Testis (tissue), 3 donors: ENCODE results near the gene DLGAP4. TPM values are rescaled to one million over a fixed set of nuclear protein-coding genes. Genes with fewer than 3 reads are reported as not detected.

Experiments
- DNase-seq: peaks from one replicate; pipeline ENCODE4 v3.0.0-alpha.2; 2019
- H3K27ac ChIP-seq, 2 donors: fragments of 200-600 bp; sonication (generic); one replicate each; pipeline ENCODE4 v1.5.1; 2019
- H3K27me3 ChIP-seq: fragments of 200-600 bp; sonication (generic); one replicate; pipeline ENCODE4 v1.5.1; 2019
- H3K36me3 ChIP-seq: fragments of 200-600 bp; sonication (generic); one replicate; pipeline ENCODE4 v1.5.1; 2017; ENCODE audit warnings: low read depth; ENCODE audit errors: missing control alignments
- H3K4me1 ChIP-seq: fragments of 200-600 bp; sonication (generic); one replicate; pipeline ENCODE4 v1.5.1; 2019
- H3K4me3 ChIP-seq, 2 donors: fragments of 200-600 bp; sonication (generic); one replicate each; pipeline ENCODE4 v1.5.1; 2017 to 2019
- H3K9me3 ChIP-seq: fragments of 200-600 bp; sonication (generic); one replicate; pipeline ENCODE4 v1.5.1; 2017
- POLR2A ChIP-seq: fragments of 450-650 bp; IDR thresholded peaks from one replicate; pipeline ENCODE4 v1.6.1; 2017; ENCODE audit warnings: antibody characterized with exemption, mild to moderate bottlenecking, moderate library complexity
- WGBS, 2 donors: methylation state at CpG; one replicate each; pipeline ENCODE4 v1.1.5; 2018; 5-methylcytosine and 5-hydroxymethylcytosine counted together
- intact Hi-C: fragments of 100-400 bp; cut with DNase I; formaldehyde crosslinking; loops from one replicate; pipeline ENCODE4 v1.15.1; 2023; ENCODE audit warnings: low total_unique reads
- polyA plus RNA-seq: library from polyadenylated mRNA; stranded (reverse); fragments of 350-450 nt; fragmentation: Illumina TruSeq; extraction: RNeasy Lipid Tissue Mini Kit (QIAGEN cat#74804); gene quantifications from one replicate; pipeline ENCODE4 v1.2.3, GENCODE V29; 2014; ENCODE audit warnings: low read depth, low replicate concordance; ENCODE audit not compliant: insufficient read depth
- total RNA-seq, 2 donors: library from RNA; depleted of rRNA; stranded (reverse); fragments of >200 nt; gene quantifications; one replicate each; pipeline ENCODE4 v1.2.3, GENCODE V29; 2016
- TF ChIP-seq, protein P1 (sequence below), 3 experiments: fragments of 450-650 bp in 2 of 3; fragments of 200-600 bp in 1 of 3; sonication (generic) in 1 of 3; IDR thresholded peaks; one replicate each; pipeline ENCODE4 v1.5.1; 2016 to 2019; ENCODE audit warnings: antibody characterized with exemption in 3 of 3, mild to moderate bottlenecking in 2 of 3, moderate library complexity in 1 of 3

DLGAP4 gene
- total and polyA plus RNA-seq, 3 donors from 2014 or later, result 69.1 to 110 (median 110) TPM

DNA sequence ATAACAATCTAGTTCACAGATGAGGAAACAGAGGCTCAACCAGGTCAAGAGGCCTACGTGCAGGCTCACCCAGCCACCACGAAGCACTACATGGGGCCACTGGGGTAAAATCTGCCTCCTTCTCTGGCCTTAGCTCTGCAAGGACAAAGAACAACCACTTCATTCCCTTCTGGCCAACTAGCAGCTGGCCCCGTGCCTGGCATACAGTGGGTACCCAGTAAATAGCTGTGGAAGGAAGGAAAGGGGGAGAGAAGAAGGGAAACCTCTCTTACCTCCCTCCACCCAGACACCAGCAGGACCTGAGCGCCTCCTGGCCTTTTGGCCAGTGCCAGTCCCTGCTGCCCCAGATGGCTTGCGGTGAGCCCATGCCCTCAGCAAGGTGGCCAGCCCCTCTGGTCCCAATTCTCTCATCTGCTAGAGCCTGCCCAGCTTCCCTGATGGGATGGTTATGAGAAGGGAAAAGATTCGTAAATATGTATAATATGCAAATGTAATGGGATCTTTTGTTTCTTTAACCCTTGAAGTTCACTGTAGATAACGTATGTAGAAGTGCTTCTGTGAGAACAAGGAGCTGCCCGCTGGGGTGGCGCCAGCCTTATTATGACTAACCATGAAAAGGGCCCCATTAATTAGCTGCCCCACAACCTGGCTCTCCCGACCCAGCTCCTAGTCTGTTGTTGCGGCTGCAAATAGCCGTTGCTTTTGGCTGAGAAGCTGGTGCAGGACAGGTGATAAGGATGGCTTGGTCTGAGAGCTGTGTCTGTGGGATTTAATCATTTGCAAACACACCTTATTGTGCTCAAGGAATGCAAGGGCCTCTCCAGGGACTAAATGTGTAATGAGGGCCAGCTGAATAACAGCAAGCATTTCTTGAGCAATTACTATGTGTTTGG, 62.0 kb downstream of the DLGAP4 start:
- no peaks in the 10 kb centered on the region for H3K27me3 ChIP-seq
- no peak overlapping the region for H3K27ac ChIP-seq
- no peaks in the 10 kb centered on the region for H3K36me3 ChIP-seq
- H3K4me1 ChIP-seq, result no peaks in the 10 kb centered on the region
- TF ChIP-seq, protein P1, sequence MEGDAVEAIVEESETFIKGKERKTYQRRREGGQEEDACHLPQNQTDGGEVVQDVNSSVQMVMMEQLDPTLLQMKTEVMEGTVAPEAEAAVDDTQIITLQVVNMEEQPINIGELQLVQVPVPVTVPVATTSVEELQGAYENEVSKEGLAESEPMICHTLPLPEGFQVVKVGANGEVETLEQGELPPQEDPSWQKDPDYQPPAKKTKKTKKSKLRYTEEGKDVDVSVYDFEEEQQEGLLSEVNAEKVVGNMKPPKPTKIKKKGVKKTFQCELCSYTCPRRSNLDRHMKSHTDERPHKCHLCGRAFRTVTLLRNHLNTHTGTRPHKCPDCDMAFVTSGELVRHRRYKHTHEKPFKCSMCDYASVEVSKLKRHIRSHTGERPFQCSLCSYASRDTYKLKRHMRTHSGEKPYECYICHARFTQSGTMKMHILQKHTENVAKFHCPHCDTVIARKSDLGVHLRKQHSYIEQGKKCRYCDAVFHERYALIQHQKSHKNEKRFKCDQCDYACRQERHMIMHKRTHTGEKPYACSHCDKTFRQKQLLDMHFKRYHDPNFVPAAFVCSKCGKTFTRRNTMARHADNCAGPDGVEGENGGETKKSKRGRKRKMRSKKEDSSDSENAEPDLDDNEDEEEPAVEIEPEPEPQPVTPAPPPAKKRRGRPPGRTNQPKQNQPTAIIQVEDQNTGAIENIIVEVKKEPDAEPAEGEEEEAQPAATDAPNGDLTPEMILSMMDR (IDR thresholded peaks at IDR 0.05), result no peak
- TF ChIP-seq POLR2A, result no peak
- DNase-seq, result no peak
- intact Hi-C loops, result no loop called here
- H3K4me3 ChIP-seq, result no peak overlapping the region
- H3K9me3 ChIP-seq, result no peaks in the 10 kb centered on the region
- 72 to 79% methylated on average over 10 to 12 of the region's 12 CpGs for WGBS, 2 donors

DNA sequence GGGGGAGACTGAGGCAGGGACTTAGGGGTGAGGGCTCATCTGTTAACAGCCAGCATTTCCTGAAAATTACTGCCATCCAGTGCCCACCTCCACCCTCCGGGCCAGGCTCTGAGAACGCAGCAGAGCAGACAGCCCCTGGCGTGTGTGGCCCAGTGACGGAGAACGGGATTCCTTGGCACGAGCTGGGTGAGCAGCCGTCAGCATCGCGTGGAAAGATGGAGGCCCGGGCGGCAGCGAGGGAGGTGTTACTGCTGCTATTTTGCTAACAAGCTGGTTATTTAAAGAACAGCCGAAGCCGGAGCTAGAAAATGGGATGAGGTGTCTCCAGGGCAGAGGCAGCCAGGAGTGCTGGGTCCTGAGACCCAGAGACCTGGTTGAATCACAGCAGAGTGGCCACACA, 62.7 kb downstream of the DLGAP4 start:
- Histone ChIP-seq H3K4me1 (no peaks in the 10 kb centered on the region), H3K27me3 (no peaks in the 10 kb centered on the region), H3K36me3 (no peaks in the 10 kb centered on the region), H3K4me3 (no peak overlapping the region), H3K9me3 (no peaks in the 10 kb centered on the region), H3K27ac (no peak overlapping the region)
- 81 to 83% methylated on average over 14 of the region's 14 CpGs for WGBS, 2 donors
- TF ChIP-seq POLR2A, result no peak
- TF ChIP-seq, protein P1 (IDR thresholded peaks at IDR 0.05), result no peak
- no peak for DNase-seq
- intact Hi-C loops, result no loop called here

DNA sequence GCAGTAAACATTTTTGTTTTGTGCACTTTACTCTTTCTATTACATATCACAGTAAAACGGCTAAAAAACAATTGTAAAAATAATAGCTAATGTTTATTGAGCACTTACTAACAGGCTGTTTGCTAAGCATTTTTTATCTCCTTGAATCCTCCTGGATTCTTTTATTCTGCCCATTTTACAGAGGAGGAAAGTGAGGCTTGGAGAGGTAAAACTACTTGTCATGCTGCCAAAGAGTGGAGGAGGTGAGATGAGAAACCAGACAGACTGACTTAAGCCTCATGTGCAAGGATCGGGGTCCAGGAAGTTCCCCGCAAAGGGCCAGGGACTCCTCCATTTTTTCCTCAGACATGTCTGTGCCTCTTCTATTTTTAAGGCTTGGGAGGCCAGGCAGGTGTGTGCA, 63.6 kb downstream of the DLGAP4 start:
- H3K36me3 ChIP-seq, result no peaks in the 10 kb centered on the region
- H3K9me3 ChIP-seq, result no peaks in the 10 kb centered on the region
- TF ChIP-seq, protein P1 (IDR thresholded peaks at IDR 0.05), result no peak
- no peak for TF ChIP-seq POLR2A
- DNase-seq, result no peak
- 78 to 86% methylated on average over 3 of the region's 3 CpGs for WGBS, 2 donors
- no peak overlapping the region for H3K4me3 ChIP-seq
- intact Hi-C loops, result no loop called here
- no peaks in the 10 kb centered on the region for H3K27me3 ChIP-seq
- no peaks in the 10 kb centered on the region for H3K4me1 ChIP-seq
- H3K27ac ChIP-seq, result no peak overlapping the region

DNA sequence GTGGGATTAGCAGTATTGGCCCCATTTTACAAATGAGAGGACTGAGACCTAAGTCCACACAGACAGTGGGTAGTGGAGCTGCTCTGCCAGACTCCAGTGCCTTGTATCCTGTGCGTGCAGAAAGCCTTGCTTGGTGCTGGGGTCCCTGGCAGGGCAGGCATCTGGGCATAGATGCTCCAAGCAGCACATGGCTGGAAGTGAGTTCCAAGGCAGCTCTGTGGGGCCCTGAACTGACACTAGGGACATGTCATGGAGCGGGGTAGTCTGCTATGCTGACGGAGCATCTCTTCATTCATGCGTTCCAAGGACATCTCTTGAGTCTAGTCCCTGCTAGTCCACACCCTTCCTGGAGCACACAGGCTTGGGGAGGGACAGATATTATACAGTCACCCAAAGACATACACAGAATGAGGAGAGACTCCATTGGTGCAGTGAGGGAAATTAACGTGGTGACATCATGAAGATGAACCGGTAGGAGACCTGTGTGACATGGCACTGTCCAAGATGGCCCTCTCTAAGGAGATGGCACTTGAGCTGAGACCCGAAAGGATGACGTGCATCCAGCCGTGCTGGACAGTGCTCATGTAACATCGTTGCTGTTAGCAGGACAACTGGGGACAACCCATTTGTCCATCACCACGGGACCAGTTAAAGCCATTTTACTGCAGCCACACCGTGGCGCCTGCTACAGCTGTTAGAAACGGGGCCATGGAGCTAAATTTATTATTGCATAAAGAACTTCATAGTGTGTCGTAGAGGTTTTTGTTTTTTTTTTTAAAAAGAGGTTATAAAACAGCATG, 65.1 kb downstream of the DLGAP4 start:
- DNase-seq, result no peak
- 66 to 72% methylated on average over 14 to 15 of the region's 15 CpGs for WGBS, 2 donors
- intact Hi-C loops, result no loop called here
- H3K4me1 ChIP-seq, result no peaks in the 10 kb centered on the region
- no peaks in the 10 kb centered on the region for H3K27me3 ChIP-seq
- no peak for TF ChIP-seq POLR2A
- TF ChIP-seq, protein P1 (IDR thresholded peaks at IDR 0.05), result no peak
- H3K36me3 ChIP-seq, result no peaks in the 10 kb centered on the region
- H3K27ac ChIP-seq, result no peak overlapping the region
- no peaks in the 10 kb centered on the region for H3K9me3 ChIP-seq
- no peak overlapping the region for H3K4me3 ChIP-seq
